ENCODE data around the gene RIT2.

- no peak for TF ChIP-seq CTCF (IDR thresholded peaks at IDR 0.05 in 8 of 11, conservative IDR thresholded peaks at IDR 0.05 in 3 of 11)
- TF ChIP-seq POLR2AphosphoS5 (IDR thresholded peaks at IDR 0.05), result no peak
- no peak for TF ChIP-seq POLR2A (IDR thresholded peaks at IDR 0.05)
These were observed 92.6 kb downstream of the RIT2 start for GRCh38 chr18:43022874-43023273.

Measured in spleen (tissue), 7 donors.